Adrenal gland (tissue), 12 donors: Measurements from ENCODE around the gene SYNDIG1. TPM values are rescaled to one million over a fixed set of nuclear protein-coding genes. Genes with fewer than 3 reads are reported as not detected.
"Not testable (repeated sequence)": the region's sequence is repeated elsewhere in the genome, so short reads cannot be mapped to it uniquely, and the experiment has no call there.

ENCODE experiments used
- DNase-seq, 7 donors: peaks; one replicate each; pipeline ENCODE4 v3.0.0-alpha.2; 2019 to 2020
- H3K27ac ChIP-seq, 5 donors: fragments of 200-600 bp; sonication (generic) in 4 of 5; 1 replicate in 3 of 5; 2 replicates in 2 of 5; pipeline versions ENCODE4 v1.5.1 to v1.8.0; 2016 to 2020; ENCODE audit warnings: mild to moderate bottlenecking in 1 of 5
- H3K27me3 ChIP-seq: fragments of 200-600 bp; 2 replicates; pipeline ENCODE4 v1.8.0; 2021
- H3K36me3 ChIP-seq, 2 donors: fragments of 200-600 bp; replicated peaks in 1 of 2; 1 replicate in 1 of 2; 2 replicates in 1 of 2; pipeline versions ENCODE4 v1.5.1 to v1.8.0; 2018 to 2022
- H3K4me1 ChIP-seq, 2 donors: fragments of 200-600 bp; replicated peaks in 1 of 2; 1 replicate in 1 of 2; 2 replicates in 1 of 2; pipeline versions ENCODE4 v1.5.1 to v1.8.0; 2018 to 2021
- H3K4me3 ChIP-seq, 4 donors: fragments of 200-600 bp; sonication (generic) in 3 of 4; one replicate each; pipeline ENCODE4 v1.5.1; 2016 to 2018
- H3K9me3 ChIP-seq, 3 donors: fragments of 200-600 bp; sonication (generic) in 1 of 3; replicated peaks in 1 of 3; 1 replicate in 2 of 3; 2 replicates in 1 of 3; pipeline versions ENCODE4 v1.5.1 to v1.8.0; 2016 to 2021
- CTCF ChIP-seq, 6 experiments: fragments of 450-650 bp in 4 of 6; fragments of 200-600 bp in 2 of 6; sonication (generic) in 1 of 6; IDR thresholded peaks; 1 replicate in 5 of 6; 2 replicates in 1 of 6; pipeline versions ENCODE4 v1.5.1 to v1.8.0; 2016 to 2021; ENCODE audit warnings: antibody characterized with exemption in 6 of 6, mild to moderate bottlenecking in 2 of 6, moderate library complexity in 1 of 6
- POLR2A ChIP-seq, 2 donors: fragments of 450-650 bp; IDR thresholded peaks; one replicate each; pipeline ENCODE4 v1.6.1; 2017; ENCODE audit warnings: antibody characterized with exemption in 2 of 2, mild to moderate bottlenecking in 2 of 2, moderate library complexity in 1 of 2
- WGBS, 4 donors: extraction: QIAGEN DNeasy Blood & Tissue Kit in 2 of 4; methylation state at CpG; one replicate each; pipeline versions ENCODE4 v1.1.5 to v1.1.7; 2013 to 2017; 5-methylcytosine and 5-hydroxymethylcytosine counted together
- intact Hi-C, 2 donors: fragments of 100-400 bp; cut with DNase I; formaldehyde crosslinking; loops; one replicate each; pipeline versions ENCODE4 v1.14.1 to v1.15.0; 2022 to 2023
- polyA plus RNA-seq, 3 donors: library from polyadenylated mRNA; stranded (reverse); fragments of 200-250 nt in 2 of 3; fragments of 350-450 nt in 1 of 3; fragmentation: Illumina TruSeq in 1 of 3; extraction: RNeasy Lipid Tissue Mini Kit (QIAGEN cat#74804) in 1 of 3; gene quantifications; one replicate each; pipeline ENCODE4 v1.2.3, GENCODE V29; 2013 to 2014
- total RNA-seq, 9 donors: library from RNA; depleted of rRNA in 4 of 9; stranded (reverse); fragments of >200 nt in 4 of 9; fragments of 120-200 nt in 1 of 9; fragmentation: NEBNext Ultra II Directional in 1 of 9; extraction: Animal tissue kit (Norgen Biotek cat#: 25700) in 1 of 9; gene quantifications; one replicate each; pipeline versions ENCODE4 v1.1.0 to v1.2.4, GENCODE V29; 2013 to 2023
- donor health status: healthy with polysubstance abuse.
- donor health status: Bipolar disorder and iron deficiency.
- donor health status: DM: yes; HTN: yes; CAD: no.
- donor health status: DM: no; HTN: no; CAD: no.
- donor health status: DM: no; HTN: no; CAD: no.
- donor health status: DM: yes; HTN: yes; CAD: no.

The SYNDIG1 gene
- total and polyA plus RNA-seq, 12 donors: 0.26 to 3.6 (median 0.76) TPM

- intact Hi-C loops: no loop called here
- no peak overlapping the region for H3K27ac ChIP-seq
Observed at GRCh38 chr20:24622856-24623255, 153.4 kb downstream of the SYNDIG1 start.

GRCh38 chr20:24626141-24626540 is 156.7 kb downstream of the SYNDIG1 start:
- H3K4me3 ChIP-seq, H3K9me3 ChIP-seq, H3K27me3 ChIP-seq, H3K4me1 ChIP-seq, intact Hi-C loops, H3K27ac ChIP-seq, DNase-seq, H3K36me3 ChIP-seq: not testable (repeated sequence)
- 91 to 93% (median 92%) methylated on average over 8 to 23 of the region's 29 CpGs for WGBS, 4 donors

More at GRCh38 chr20:24622856-24623255, 153.4 kb downstream of the SYNDIG1 start:
- Histone ChIP-seq H3K27me3 (no peaks in the 10 kb centered on the region), H3K36me3 (no peaks in the 10 kb centered on the region), H3K9me3 (no peaks in the 10 kb centered on the region), H3K4me3 (no peak overlapping the region), H3K4me1 (no peaks in the 10 kb centered on the region)
- TF ChIP-seq CTCF (IDR thresholded peaks at IDR 0.05): no peak
- TF ChIP-seq POLR2A (IDR thresholded peaks at IDR 0.05): no peak
- WGBS, 4 donors: 38 to 62% (median 50%) methylated on average over 3 of the region's 3 CpGs
- no peak for DNase-seq

- 77 to 84% (median 79%) methylated on average over 6 of the region's 6 CpGs for WGBS, 4 donors
- Histone ChIP-seq H3K36me3 (no peaks in the 10 kb centered on the region), H3K27me3 (no peaks in the 10 kb centered on the region), H3K4me3 (no peak overlapping the region), H3K27ac (no peak overlapping the region), H3K4me1 (no peaks in the 10 kb centered on the region), H3K9me3 (no peaks in the 10 kb centered on the region)
- TF ChIP-seq CTCF (IDR thresholded peaks at IDR 0.05) (no peak), POLR2A (IDR thresholded peaks at IDR 0.05) (no peak)
- DNase-seq: no peak
- intact Hi-C loops: no loop called here
Observed at GRCh38 chr20:24627291-24627690, 157.9 kb downstream of the SYNDIG1 start.

- no peaks in the 10 kb centered on the region for H3K9me3 ChIP-seq
- 60 to 73% (median 64%) methylated on average over 9 to 12 of the region's 12 CpGs for WGBS, 4 donors
- H3K4me1 ChIP-seq: no peaks in the 10 kb centered on the region
- H3K27me3 ChIP-seq: no peaks in the 10 kb centered on the region
- intact Hi-C loops: no loop called here
- DNase-seq: peak in 1 of 7 donors; percentile 17
- H3K36me3 ChIP-seq: no peaks in the 10 kb centered on the region
- H3K4me3 ChIP-seq: no peak overlapping the region
- TF ChIP-seq POLR2A (IDR thresholded peaks at IDR 0.05) (no peak), CTCF (IDR thresholded peaks at IDR 0.05) (no peak)
- H3K27ac ChIP-seq: no peak overlapping the region
Observed at GRCh38 chr20:24627926-24628325, 158.5 kb downstream of the SYNDIG1 start.

- no peaks in the 10 kb centered on the region for H3K9me3 ChIP-seq
- no peaks in the 10 kb centered on the region for H3K27me3 ChIP-seq
- WGBS, 4 donors: 87 to 93% (median 90%) methylated on average over 6 of the region's 6 CpGs
- H3K4me1 ChIP-seq: no peaks in the 10 kb centered on the region
- TF ChIP-seq POLR2A (IDR thresholded peaks at IDR 0.05) (no peak), CTCF (IDR thresholded peaks at IDR 0.05) (no peak)
- DNase-seq: peak in 1 of 7 donors; percentile 33
- intact Hi-C loops: no loop called here
- H3K4me3 ChIP-seq: no peak overlapping the region
- no peak overlapping the region for H3K27ac ChIP-seq
- no peaks in the 10 kb centered on the region for H3K36me3 ChIP-seq
Observed at GRCh38 chr20:24628985-24629384, 159.6 kb downstream of the SYNDIG1 start.
